Amniotic epithelial cell (primary cell): ENCODE results near the gene PPP3CA.
"Not testable (repeated sequence)": the region's sequence is repeated elsewhere in the genome, so short reads cannot be mapped to it uniquely, and the experiment has no call there.

ENCODE experiments used
- DNase-seq: peaks from one replicate; pipeline ENCODE4 v3.0.0-alpha.2; 2010; ENCODE audit warnings: low read depth

Gene PPP3CA

GRCh38 chr4:101098666-101099400 lies 248.5 kb downstream of the PPP3CA start:
- no peak for DNase-seq

- not testable (repeated sequence) for DNase-seq
Observed at GRCh38 chr4:101092609-101093008, 254.7 kb downstream of the PPP3CA start.

- DNase-seq, result no peak
Observed at GRCh38 chr4:101089168-101089567, 258.2 kb downstream of the PPP3CA start.

- DNase-seq, result no peak
Observed at GRCh38 chr4:101086801-101087586, 260.3 kb downstream of the PPP3CA start.

- no peak for DNase-seq
Observed at GRCh38 chr4:101083131-101083530, 264.2 kb downstream of the PPP3CA start.

- no peak for DNase-seq
Observed at GRCh38 chr4:101081695-101082369, 265.5 kb downstream of the PPP3CA start.

GRCh38 chr4:101081166-101081565 lies 266.2 kb downstream of the PPP3CA start:
- no peak for DNase-seq

GRCh38 chr4:101078950-101079349 lies 268.4 kb downstream of the PPP3CA start:
- no peak for DNase-seq

- DNase-seq, result no peak
Observed at GRCh38 chr4:101076032-101076431, 271.3 kb downstream of the PPP3CA start.

- no peak for DNase-seq
Observed at GRCh38 chr4:101075536-101075935, 271.8 kb downstream of the PPP3CA start.

- DNase-seq, result no peak
Observed at GRCh38 chr4:101074326-101074725, 273.0 kb downstream of the PPP3CA start.

- peak; percentile 19 for DNase-seq
Observed at GRCh38 chr4:101071241-101071640, 276.1 kb downstream of the PPP3CA start.

- no peak for DNase-seq
Observed at GRCh38 chr4:101068115-101068514, 279.2 kb downstream of the PPP3CA start.

GRCh38 chr4:101067383-101067782 lies 279.9 kb downstream of the PPP3CA start:
- DNase-seq, result peak; percentile 17

GRCh38 chr4:101066626-101067170 lies 280.6 kb downstream of the PPP3CA start:
- DNase-seq, result no peak

- DNase-seq, result no peak
Observed at GRCh38 chr4:101065935-101066485, 281.3 kb downstream of the PPP3CA start.

- no peak for DNase-seq
Observed at GRCh38 chr4:101065346-101065745, 282.0 kb downstream of the PPP3CA start.

GRCh38 chr4:101064541-101065180 lies 282.7 kb downstream of the PPP3CA start:
- DNase-seq, result no peak

GRCh38 chr4:101055392-101055791 lies 291.9 kb downstream of the PPP3CA start:
- no peak for DNase-seq

- DNase-seq, result no peak
Observed at GRCh38 chr4:101050837-101051205, 296.5 kb downstream of the PPP3CA start.

GRCh38 chr4:101050088-101050836 lies 297.1 kb downstream of the PPP3CA start:
- DNase-seq, result peak; percentile 25
